Measurements from ENCODE around the gene MKRN1. TPM values are rescaled to one million over a fixed set of nuclear protein-coding genes. Genes with fewer than 3 reads are reported as not detected.

The MKRN1 gene
- total RNA-seq, 1 donor from 2014 or later, result 95.7 TPM

DNA sequence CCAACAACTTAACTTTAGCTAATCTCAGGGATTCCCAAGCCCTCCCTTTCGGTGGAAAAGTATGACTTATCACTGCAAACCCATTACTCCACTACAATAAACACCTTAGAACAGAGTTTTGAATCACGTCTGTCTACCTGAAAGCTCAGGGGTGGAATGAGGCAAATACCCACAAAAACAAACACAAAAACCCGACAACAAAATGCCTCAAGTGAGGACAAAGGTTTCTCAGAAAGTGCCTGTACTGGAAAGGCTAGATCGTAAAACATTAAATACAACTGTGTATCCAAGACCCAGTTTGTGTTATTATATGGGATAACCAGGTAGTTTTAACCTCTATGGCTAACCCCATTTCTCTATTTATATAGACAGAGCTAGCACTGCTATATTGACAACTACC lies 26.0 kb downstream of the MKRN1 start:
- Histone ChIP-seq H2AFZ (ENCODE audit: low read depth, low read length) (no peak overlapping the region), H3K36me3 (ENCODE audit: insufficient read depth, low read length) (peaks cover 31% of the 10 kb centered on the region), H3K79me2 (ENCODE audit: insufficient read depth, low read length) (no peaks in the 10 kb centered on the region), H3K9me3 (ENCODE audit: insufficient read depth, low read depth, low read length) (no peaks in the 10 kb centered on the region), H3K9ac (ENCODE audit: low read length) (no peak overlapping the region), H3K27me3 (ENCODE audit: insufficient read depth, low read length) (no peaks in the 10 kb centered on the region), H3K4me2 (ENCODE audit: low read length) (no peak overlapping the region), H3K27ac (ENCODE audit: low read depth, low read length) (no peak overlapping the region), H3K4me1 (ENCODE audit: insufficient read depth, low read length) (no peaks in the 10 kb centered on the region), H4K20me1 (ENCODE audit: insufficient read depth, low read length) (peaks cover 15% of the 10 kb centered on the region), H3K4me3 (ENCODE audit: insufficient read depth, low read depth, low read length) (no peak overlapping the region)
- Mint-ChIP-seq H3K4me1 (ENCODE audit: low read depth, unreplicated experiment) (peaks cover 6% of the 10 kb centered on the region), H3K27ac (ENCODE audit: unreplicated experiment) (no peak overlapping the region), H3K9me3 (ENCODE audit: unreplicated experiment) (no peaks in the 10 kb centered on the region), H3K36me3 (ENCODE audit: low read depth, unreplicated experiment) (peaks cover 20% of the 10 kb centered on the region), H3K4me3 (ENCODE audit: unreplicated experiment) (no peak overlapping the region), H3K27me3 (ENCODE audit: low read depth, unreplicated experiment) (no peaks in the 10 kb centered on the region)
- TF ChIP-seq EZH2 (IDR thresholded peaks at IDR 0.05; ENCODE audit: insufficient read depth, low read length), result no peak
- TF ChIP-seq, protein P1, sequence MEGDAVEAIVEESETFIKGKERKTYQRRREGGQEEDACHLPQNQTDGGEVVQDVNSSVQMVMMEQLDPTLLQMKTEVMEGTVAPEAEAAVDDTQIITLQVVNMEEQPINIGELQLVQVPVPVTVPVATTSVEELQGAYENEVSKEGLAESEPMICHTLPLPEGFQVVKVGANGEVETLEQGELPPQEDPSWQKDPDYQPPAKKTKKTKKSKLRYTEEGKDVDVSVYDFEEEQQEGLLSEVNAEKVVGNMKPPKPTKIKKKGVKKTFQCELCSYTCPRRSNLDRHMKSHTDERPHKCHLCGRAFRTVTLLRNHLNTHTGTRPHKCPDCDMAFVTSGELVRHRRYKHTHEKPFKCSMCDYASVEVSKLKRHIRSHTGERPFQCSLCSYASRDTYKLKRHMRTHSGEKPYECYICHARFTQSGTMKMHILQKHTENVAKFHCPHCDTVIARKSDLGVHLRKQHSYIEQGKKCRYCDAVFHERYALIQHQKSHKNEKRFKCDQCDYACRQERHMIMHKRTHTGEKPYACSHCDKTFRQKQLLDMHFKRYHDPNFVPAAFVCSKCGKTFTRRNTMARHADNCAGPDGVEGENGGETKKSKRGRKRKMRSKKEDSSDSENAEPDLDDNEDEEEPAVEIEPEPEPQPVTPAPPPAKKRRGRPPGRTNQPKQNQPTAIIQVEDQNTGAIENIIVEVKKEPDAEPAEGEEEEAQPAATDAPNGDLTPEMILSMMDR (IDR thresholded peaks at IDR 0.05; ENCODE audit: insufficient read depth, low read depth, low read length), result no peak
- DNase-seq (ENCODE audit: low read depth), result no peak
- no peak for FAIRE-seq

DNA sequence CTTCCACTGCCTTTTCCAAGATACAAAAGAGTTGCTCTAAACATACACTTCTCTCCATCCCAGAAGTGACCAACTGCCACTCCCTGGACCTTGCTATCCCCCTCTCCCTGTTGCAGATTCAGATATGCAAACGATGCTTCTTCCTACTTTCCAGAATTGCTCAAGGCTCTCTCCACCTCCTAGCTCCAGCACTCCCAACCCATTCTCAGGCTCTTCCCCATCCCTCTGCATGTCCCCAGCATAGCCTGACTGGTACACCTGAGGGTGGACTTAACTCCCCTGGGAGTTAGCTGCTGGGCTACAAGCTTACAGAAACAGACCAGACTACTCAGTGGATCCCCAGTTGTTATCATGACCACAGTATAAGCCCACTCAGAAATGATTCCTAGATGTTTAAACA lies 27.6 kb downstream of the MKRN1 start:
- H3K4me3 Mint-ChIP-seq (ENCODE audit: unreplicated experiment), result no peak overlapping the region
- FAIRE-seq, result no peak

More for the DNA sequence above, 27.6 kb downstream of the MKRN1 start:
- Histone ChIP-seq H3K27ac (ENCODE audit: low read depth, low read length) (no peak overlapping the region), H3K36me3 (ENCODE audit: insufficient read depth, low read length) (peaks cover 27% of the 10 kb centered on the region), H3K4me3 (ENCODE audit: insufficient read depth, low read depth, low read length) (no peak overlapping the region), H3K9ac (ENCODE audit: low read length) (no peak overlapping the region), H4K20me1 (ENCODE audit: insufficient read depth, low read length) (peaks cover 13% of the 10 kb centered on the region), H3K79me2 (ENCODE audit: insufficient read depth, low read length) (no peaks in the 10 kb centered on the region), H3K4me2 (ENCODE audit: low read length) (no peak overlapping the region), H3K9me3 (ENCODE audit: insufficient read depth, low read depth, low read length) (no peaks in the 10 kb centered on the region), H3K4me1 (ENCODE audit: insufficient read depth, low read length) (no peaks in the 10 kb centered on the region), H3K27me3 (ENCODE audit: insufficient read depth, low read length) (no peaks in the 10 kb centered on the region), H2AFZ (ENCODE audit: low read depth, low read length) (no peak overlapping the region)
- Mint-ChIP-seq H3K27me3 (ENCODE audit: low read depth, unreplicated experiment) (no peaks in the 10 kb centered on the region), H3K27ac (ENCODE audit: unreplicated experiment) (no peak overlapping the region), H3K9me3 (ENCODE audit: unreplicated experiment) (no peaks in the 10 kb centered on the region), H3K36me3 (ENCODE audit: low read depth, unreplicated experiment) (peaks cover 20% of the 10 kb centered on the region), H3K4me1 (ENCODE audit: low read depth, unreplicated experiment) (peaks cover 6% of the 10 kb centered on the region)
- no peak for TF ChIP-seq EZH2 (IDR thresholded peaks at IDR 0.05; ENCODE audit: insufficient read depth, low read length)
- TF ChIP-seq, protein P1 (IDR thresholded peaks at IDR 0.05; ENCODE audit: insufficient read depth, low read depth, low read length), result no peak
- DNase-seq (ENCODE audit: low read depth), result no peak

Measured in astrocyte (in vitro differentiated cells and primary cell).